Glutamatergic neuron (in vitro differentiated cells): Measurements from ENCODE around the gene SLC38A9. TPM values are rescaled to one million over a fixed set of nuclear protein-coding genes. Genes with fewer than 3 reads are reported as not detected.
A peak's percentile ranks its signal among the peaks of the same experiment; 100 is the strongest.
"Not testable (repeated sequence)": the region's sequence is repeated elsewhere in the genome, so short reads cannot be mapped to it uniquely, and the experiment has no call there.

Experiments used
- DNase-seq: peaks from one replicate; pipeline ENCODE4 v3.0.0; 2022
- H3K27ac Mint-ChIP-seq: one replicate; pipeline ENCODE4 v1.8.0; 2020; ENCODE audit warnings: mild to moderate bottlenecking, mixed read lengths, inconsistent platforms; ENCODE audit not compliant: unreplicated experiment
- H3K27me3 Mint-ChIP-seq: one replicate; pipeline ENCODE4 v1.8.0; 2020; ENCODE audit warnings: mild to moderate bottlenecking, moderate library complexity, mixed read lengths, inconsistent platforms; ENCODE audit not compliant: unreplicated experiment
- H3K36me3 Mint-ChIP-seq: one replicate; pipeline ENCODE4 v1.8.0; 2020; ENCODE audit warnings: mild to moderate bottlenecking, mixed read lengths, inconsistent platforms; ENCODE audit not compliant: unreplicated experiment
- H3K4me1 Mint-ChIP-seq: one replicate; pipeline ENCODE4 v1.8.0; 2020; ENCODE audit warnings: mild to moderate bottlenecking, low read depth, mixed read lengths, inconsistent platforms; ENCODE audit not compliant: unreplicated experiment
- H3K4me3 Mint-ChIP-seq: one replicate; pipeline ENCODE4 v1.8.0; 2020; ENCODE audit warnings: mild to moderate bottlenecking, mixed read lengths, inconsistent platforms; ENCODE audit not compliant: unreplicated experiment
- H3K9me3 Mint-ChIP-seq: one replicate; pipeline ENCODE4 v1.8.0; 2020; ENCODE audit warnings: mild to moderate bottlenecking, moderate library complexity, mixed read lengths, inconsistent platforms; ENCODE audit not compliant: unreplicated experiment
- total RNA-seq: library from RNA; stranded (reverse); fragmentation: NEBNext Ultra II Directional; extraction: Animal tissue kit (Norgen Biotek cat#: 25700); gene quantifications from one replicate; pipeline ENCODE4 v1.2.1, GENCODE V29; 2021; ENCODE audit not compliant: unreplicated experiment
- TF ChIP-seq, protein P1 (sequence below): fragments of 200-600 bp; sonication (generic); IDR thresholded peaks from one replicate; pipeline ENCODE4 v1.5.0; 2021; ENCODE audit not compliant: partially characterized antibody, unreplicated experiment

The SLC38A9 gene
- total RNA-seq, 1 donor from 2014 or later = 40.1 TPM

DNA sequence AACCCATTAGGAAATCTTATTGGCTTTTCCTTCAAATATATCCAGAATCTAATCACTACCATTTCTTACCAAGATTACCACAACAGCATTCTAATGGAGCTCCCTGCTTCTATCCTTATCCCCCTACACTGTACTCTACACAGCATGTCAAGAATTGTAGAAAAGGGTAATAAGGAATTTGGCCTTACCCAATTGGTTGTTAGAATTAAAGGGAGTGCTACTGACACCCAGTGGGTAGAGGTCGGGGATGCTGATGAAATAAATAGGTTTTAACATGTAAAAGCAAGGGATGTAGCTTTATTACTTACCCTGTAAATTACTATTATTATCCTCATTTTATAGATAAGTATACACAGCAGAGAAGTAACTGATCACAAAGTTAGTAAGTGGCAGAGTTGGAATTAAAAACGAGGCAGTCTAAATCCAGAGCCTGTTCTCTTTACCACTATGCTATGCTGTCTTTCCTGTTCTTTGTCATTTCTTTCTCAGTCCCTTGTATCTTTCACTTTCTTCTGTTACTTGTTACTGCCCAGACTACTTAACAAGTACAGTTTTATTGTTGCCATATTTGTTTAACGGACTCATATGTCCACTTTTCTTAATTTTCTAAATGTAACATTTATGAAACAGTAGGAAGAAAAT, 10.5 kb downstream of the SLC38A9 start:
- no peak for DNase-seq
- no peak overlapping the region for H3K4me3 Mint-ChIP-seq
- peaks cover 6% of the 10 kb centered on the region for H3K9me3 Mint-ChIP-seq
- peak overlapping the region; percentile 24 for H3K27ac Mint-ChIP-seq
- TF ChIP-seq, protein P1, sequence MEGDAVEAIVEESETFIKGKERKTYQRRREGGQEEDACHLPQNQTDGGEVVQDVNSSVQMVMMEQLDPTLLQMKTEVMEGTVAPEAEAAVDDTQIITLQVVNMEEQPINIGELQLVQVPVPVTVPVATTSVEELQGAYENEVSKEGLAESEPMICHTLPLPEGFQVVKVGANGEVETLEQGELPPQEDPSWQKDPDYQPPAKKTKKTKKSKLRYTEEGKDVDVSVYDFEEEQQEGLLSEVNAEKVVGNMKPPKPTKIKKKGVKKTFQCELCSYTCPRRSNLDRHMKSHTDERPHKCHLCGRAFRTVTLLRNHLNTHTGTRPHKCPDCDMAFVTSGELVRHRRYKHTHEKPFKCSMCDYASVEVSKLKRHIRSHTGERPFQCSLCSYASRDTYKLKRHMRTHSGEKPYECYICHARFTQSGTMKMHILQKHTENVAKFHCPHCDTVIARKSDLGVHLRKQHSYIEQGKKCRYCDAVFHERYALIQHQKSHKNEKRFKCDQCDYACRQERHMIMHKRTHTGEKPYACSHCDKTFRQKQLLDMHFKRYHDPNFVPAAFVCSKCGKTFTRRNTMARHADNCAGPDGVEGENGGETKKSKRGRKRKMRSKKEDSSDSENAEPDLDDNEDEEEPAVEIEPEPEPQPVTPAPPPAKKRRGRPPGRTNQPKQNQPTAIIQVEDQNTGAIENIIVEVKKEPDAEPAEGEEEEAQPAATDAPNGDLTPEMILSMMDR = no peak
- no peaks in the 10 kb centered on the region for H3K4me1 Mint-ChIP-seq
- peaks cover 12% of the 10 kb centered on the region for H3K36me3 Mint-ChIP-seq
- peaks cover 2% of the 10 kb centered on the region for H3K27me3 Mint-ChIP-seq

DNA sequence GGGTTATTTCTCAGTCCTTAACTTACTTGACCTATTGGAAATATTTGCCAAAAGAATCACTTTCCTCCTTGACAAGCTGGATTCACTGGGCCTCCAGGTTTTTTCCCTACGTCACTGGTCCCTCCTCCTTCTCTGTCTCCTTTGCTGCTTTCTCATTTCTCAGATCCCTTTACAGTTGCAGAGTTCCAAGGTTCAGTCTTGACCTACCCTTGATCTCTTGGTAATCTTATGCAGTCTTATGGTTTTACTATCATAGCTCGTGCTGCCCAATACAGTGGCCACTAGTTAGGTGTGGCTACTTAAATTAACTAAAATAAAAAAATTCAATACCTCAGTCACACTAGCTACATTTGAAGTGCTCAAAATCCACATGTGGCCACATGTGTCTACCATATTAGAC, 11.4 kb downstream of the SLC38A9 start:
- no peak overlapping the region for H3K27ac Mint-ChIP-seq
- no peak overlapping the region for H3K4me3 Mint-ChIP-seq
- no peaks in the 10 kb centered on the region for H3K4me1 Mint-ChIP-seq
- H3K9me3 Mint-ChIP-seq = peaks cover 6% of the 10 kb centered on the region
- H3K27me3 Mint-ChIP-seq = no peaks in the 10 kb centered on the region
- TF ChIP-seq, protein P1 = no peak
- peaks cover 12% of the 10 kb centered on the region for H3K36me3 Mint-ChIP-seq
- no peak for DNase-seq

DNA sequence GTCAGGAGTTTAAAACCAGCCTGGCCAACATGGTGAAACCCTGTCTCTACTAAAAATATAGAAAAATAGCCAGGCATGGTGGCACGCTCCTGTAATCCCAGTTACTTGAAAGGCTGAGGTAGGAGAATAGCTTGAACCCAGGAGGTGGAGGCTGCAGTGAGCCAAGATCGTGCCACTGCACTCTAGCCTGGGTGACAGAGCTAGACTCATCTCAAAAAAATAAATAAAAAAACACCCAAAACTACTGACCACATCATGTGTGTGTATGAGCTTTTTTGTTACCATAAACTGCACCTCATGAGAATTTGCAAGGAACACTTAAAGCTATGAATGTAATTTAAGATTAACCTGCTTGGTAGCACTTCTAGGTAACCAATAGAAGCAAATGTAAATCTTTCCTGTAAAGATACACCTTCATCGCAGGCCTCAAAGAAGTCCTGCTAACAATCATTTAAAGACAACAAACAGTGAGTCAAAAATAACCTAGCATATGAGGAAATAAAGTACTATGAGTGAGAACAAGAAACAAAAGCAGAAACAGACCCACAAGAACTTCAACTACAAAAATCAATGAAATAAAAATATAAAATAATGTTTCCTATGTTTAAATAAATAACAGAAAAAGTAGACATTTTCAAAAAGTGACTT, 13.0 kb downstream of the SLC38A9 start:
- H3K36me3 Mint-ChIP-seq = peaks cover 12% of the 10 kb centered on the region
- peaks cover 2% of the 10 kb centered on the region for H3K27me3 Mint-ChIP-seq
- no peak overlapping the region for H3K4me3 Mint-ChIP-seq
- peaks cover 10% of the 10 kb centered on the region for H3K9me3 Mint-ChIP-seq
- H3K4me1 Mint-ChIP-seq = peaks cover 1% of the 10 kb centered on the region
- no peak for DNase-seq
- TF ChIP-seq, protein P1 = no peak
- no peak overlapping the region for H3K27ac Mint-ChIP-seq

DNA sequence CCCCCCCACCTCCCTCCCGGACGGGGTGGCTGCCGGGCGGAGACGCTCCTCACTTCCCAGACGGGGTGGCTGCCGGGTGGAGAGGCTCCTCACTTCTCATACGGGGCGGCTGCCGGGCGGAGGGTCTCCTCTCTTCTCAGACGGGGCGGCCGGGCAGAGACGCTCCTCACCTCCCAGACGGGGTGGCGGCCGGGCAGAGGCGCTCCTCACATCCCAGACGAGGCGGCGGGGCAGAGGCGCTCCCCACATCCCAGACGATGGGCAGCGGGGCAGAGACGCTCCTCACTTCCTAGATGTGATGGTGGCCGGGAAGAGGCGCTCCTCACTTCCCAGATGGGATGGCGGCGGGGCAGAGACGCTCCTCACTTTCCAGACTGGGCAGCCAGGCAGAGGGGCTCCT, 15.4 kb downstream of the SLC38A9 start:
- not testable (repeated sequence) for H3K27me3 Mint-ChIP-seq, H3K9me3 Mint-ChIP-seq, DNase-seq, H3K27ac Mint-ChIP-seq, H3K4me3 Mint-ChIP-seq, H3K4me1 Mint-ChIP-seq
- H3K36me3 Mint-ChIP-seq = peaks cover 12% of the 10 kb centered on the region

DNA sequence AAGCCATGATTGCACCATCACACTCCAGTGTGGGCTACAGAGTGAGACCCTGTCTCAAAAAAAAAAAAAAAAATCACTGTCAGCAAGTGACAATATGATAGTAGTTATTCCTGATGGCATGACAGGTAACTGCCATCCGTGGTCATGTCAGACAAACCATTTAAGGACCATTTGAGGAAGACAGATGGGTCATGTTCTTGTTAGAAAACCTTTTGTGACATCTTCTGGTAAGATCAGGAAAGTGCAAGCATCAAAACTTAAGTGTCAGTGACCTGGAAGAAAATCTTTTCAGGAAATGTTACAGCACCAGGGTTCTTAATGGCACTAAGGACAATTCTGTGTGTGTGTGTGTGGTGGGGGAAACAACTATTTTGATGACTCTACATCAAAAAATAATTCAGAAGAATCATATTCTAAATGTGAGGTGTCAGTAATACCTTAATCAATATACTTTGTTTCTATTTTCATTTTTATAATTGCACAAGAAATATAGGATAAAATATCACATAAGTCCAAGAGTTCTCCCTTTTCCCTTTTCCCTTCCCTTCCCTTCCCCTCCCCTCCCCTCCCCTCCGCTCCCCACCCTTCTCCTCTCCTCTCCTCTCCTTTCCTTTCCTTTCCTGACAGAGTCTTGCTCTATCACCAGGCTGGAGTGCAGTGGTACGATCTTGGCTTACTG, 17.8 kb downstream of the SLC38A9 start:
- peaks cover 10% of the 10 kb centered on the region for H3K9me3 Mint-ChIP-seq
- H3K4me3 Mint-ChIP-seq = no peak overlapping the region
- TF ChIP-seq, protein P1 = no peak
- H3K27me3 Mint-ChIP-seq = peaks cover 2% of the 10 kb centered on the region
- peak overlapping the region; percentile 83 for H3K27ac Mint-ChIP-seq
- peaks cover 11% of the 10 kb centered on the region for H3K4me1 Mint-ChIP-seq
- peaks cover 8% of the 10 kb centered on the region for H3K36me3 Mint-ChIP-seq
- no peak for DNase-seq
